HepG2 (cell line): ENCODE results near the gene C16orf90.

Experiments used
- KDM5B ChIP-seq: sonication (generic); formaldehyde crosslinking; IDR thresholded peaks from 2 replicates; pipeline ENCODE4 v1.4.0; 2020; ENCODE audit warnings: missing genetic modification reagents, mild to moderate bottlenecking, borderline replicate concordance
- MTERF4 ChIP-seq: sonication (generic); formaldehyde crosslinking; IDR thresholded peaks from 2 replicates; pipeline ENCODE4 v1.8.0; 2023; ENCODE audit warnings: mild to moderate bottlenecking, missing genetic modification reagents
- USF2 ChIP-seq, 2 experiments: sonication (generic) in 1 of 2; formaldehyde crosslinking in 1 of 2; IDR thresholded peaks; 2 replicates each; pipeline versions ENCODE4 v1.5.1 to v1.6.1; 2011 to 2020; ENCODE audit warnings: borderline replicate concordance in 1 of 2, low read depth in 1 of 2, low read length in 1 of 2, mild to moderate bottlenecking in 1 of 2, missing genetic modification reagents in 1 of 2, moderate library complexity in 1 of 2
- ZFP91 ChIP-seq: sonication (generic); formaldehyde crosslinking; IDR thresholded peaks from 2 replicates; pipeline ENCODE4 v1.9.0; 2022; ENCODE audit warnings: missing genetic modification reagents, mild to moderate bottlenecking, borderline replicate concordance
- ZNF761 ChIP-seq: sonication (generic); formaldehyde crosslinking; conservative IDR thresholded peaks from 2 replicates; pipeline ENCODE4 v1.4.0; 2020; ENCODE audit warnings: mild to moderate bottlenecking, missing genetic modification reagents

GRCh38 chr16:3525951-3526350 lies 30.7 kb upstream of the C16orf90 start:
- TF ChIP-seq ZNF761 (CRISPR knock-in tag) = no peak
- TF ChIP-seq ZFP91 (CRISPR knock-in tag) = no peak
- no peak for TF ChIP-seq USF2 (IDR thresholded peaks at IDR 0.05; ENCODE audit: low read depth, low read length)
- no peak for TF ChIP-seq USF2 (CRISPR knock-in tag; IDR thresholded peaks at IDR 0.05; ENCODE audit: borderline replicate concordance)
- TF ChIP-seq KDM5B (CRISPR knock-in tag) = no peak
- TF ChIP-seq MTERF4 = no peak
